ENCODE data around the gene ARL2BP. TPM values are rescaled to one million over a fixed set of nuclear protein-coding genes. Genes with fewer than 3 reads are reported as not detected.

Gene ARL2BP
- total RNA-seq = 62.8 and 76.8 TPM in 2 replicates

GRCh38 chr16:57244767-57245471, at the start of gene ARL2BP:
Gene ARL2BP (plus strand): TSS chr16:57245259. CDS start chr16:57245368, 109 bp downstream.

DNA sequence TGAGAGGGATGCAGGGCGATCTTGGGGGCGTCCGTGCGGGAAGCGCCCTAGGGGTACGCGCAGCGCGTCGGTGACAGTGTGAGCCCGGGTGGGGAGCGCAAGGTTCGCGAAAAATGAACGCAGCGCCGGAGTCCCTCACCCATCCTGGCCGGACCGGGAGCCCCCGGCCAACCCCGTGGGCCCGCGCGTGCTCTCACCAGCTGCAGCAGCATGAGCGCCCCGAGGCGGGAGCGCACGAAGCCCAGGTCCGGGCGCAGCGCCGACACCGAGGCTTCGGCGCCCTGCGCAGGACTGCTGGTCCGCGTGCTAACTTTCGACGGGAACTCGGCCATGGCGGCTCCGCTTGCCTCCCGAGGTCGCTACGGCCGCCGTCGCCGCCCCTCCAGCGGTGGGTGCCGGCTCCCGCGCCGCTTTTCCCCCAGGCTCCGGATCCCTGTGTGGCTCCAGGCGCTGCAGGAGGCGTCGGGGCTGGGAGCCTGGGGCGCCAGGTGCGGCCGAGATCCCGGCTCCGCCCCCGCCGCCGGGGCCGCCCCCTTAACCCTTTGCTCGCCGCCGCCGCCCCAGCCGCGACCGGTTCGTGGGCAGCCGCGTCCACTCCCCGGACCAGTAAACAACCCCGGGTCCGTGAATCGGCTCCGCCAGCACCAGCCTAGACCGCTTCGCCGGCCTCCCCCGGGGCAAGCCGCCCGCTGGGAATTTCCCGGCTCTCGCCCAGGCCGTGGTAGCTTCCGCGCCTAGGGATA, 39.3 kb downstream of the ARL2BP start, which contains the start of gene PLLP:
PLLP (minus strand) TSS at position 464 of the 743 bp plus-strand sequence; CDS start at position 332, 132 bp downstream.

Other genes starting within 250 kb of the ARL2BP start
- gene CPNE2, start 152.7 kb upstream of the ARL2BP start, total RNA-seq = 12.1 and 15.6 TPM in 2 replicates
- gene PSME3IP1, start 59.2 kb upstream of the ARL2BP start, total RNA-seq = 59.5 and 72.3 TPM in 2 replicates
- gene RSPRY1, start 58.9 kb upstream of the ARL2BP start, total RNA-seq = 41.2 and 57.3 TPM in 2 replicates
- under 0.01 TPM in 1 of 2 replicates, not detected in the other for gene PLLP, start 39.4 kb downstream of the ARL2BP start, total RNA-seq
- not detected in 2 replicates for gene CCL22, start 113.5 kb downstream of the ARL2BP start, total RNA-seq
- not detected in 2 replicates for gene CX3CL1, start 127.2 kb downstream of the ARL2BP start, total RNA-seq
- gene CCL17, start 159.5 kb downstream of the ARL2BP start, total RNA-seq = not detected in 2 replicates
- gene CIAPIN1, start 202.1 kb downstream of the ARL2BP start, total RNA-seq = 41.5 and 47.5 TPM in 2 replicates
- gene COQ9, start 202.2 kb downstream of the ARL2BP start, total RNA-seq = 44.1 and 49.3 TPM in 2 replicates
- 83.4 and 98.1 TPM in 2 replicates for gene POLR2C, start 217.4 kb downstream of the ARL2BP start, total RNA-seq
- gene DOK4, start 241.2 kb downstream of the ARL2BP start, total RNA-seq = 15.8 and 21.5 TPM in 2 replicates

Measured in subcutaneous preadipocyte (primary cell).